CD4-positive, alpha-beta T cell treated with Interleukin-1 beta for 1 hour (primary cell): ENCODE measurements around the gene AQR.
"Not testable (repeated sequence)": the region's sequence is repeated elsewhere in the genome, so short reads cannot be mapped to it uniquely, and the experiment has no call there.

Source experiments
- DNase-seq, 2 donors: peaks; one replicate each; pipeline ENCODE4 v3.0.0-alpha.2; 2020 to 2022

The AQR gene

GRCh38 chr15:34810443-34811129 lies 159.0 kb downstream of the AQR start:
- no peak for DNase-seq

- no peak for DNase-seq
Measured at GRCh38 chr15:34809186-34809585, 160.4 kb downstream of the AQR start.

- DNase-seq: no peak
Measured at GRCh38 chr15:34808016-34808415, 161.5 kb downstream of the AQR start.

DNA sequence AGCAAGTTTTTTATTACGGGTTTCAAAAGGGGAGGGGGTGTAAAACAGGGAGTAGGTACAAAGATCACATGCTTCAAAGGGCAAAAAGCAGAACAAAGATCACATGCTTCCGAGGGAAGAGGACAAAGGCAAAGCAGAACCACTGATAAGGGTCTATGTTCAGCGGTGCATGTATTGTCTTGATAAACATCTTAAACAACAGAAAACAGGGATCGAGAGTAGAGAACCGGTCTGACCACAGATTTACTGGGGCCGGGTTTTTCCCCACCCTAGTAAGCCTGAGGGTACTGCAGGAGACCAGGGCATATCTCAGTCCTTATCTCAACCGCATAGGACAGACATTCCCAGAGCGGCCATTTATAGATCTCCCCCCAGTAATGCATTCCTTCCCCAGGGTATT lies 162.3 kb downstream of the AQR start:
- not testable (repeated sequence) for DNase-seq

GRCh38 chr15:34804776-34805175 lies 164.8 kb downstream of the AQR start:
- DNase-seq: no peak

- DNase-seq: no peak
Measured at GRCh38 chr15:34804113-34804512, 165.4 kb downstream of the AQR start.

- no peak for DNase-seq
Measured at GRCh38 chr15:34802803-34803750, 166.5 kb downstream of the AQR start.

GRCh38 chr15:34802371-34802770 lies 167.2 kb downstream of the AQR start:
- no peak for DNase-seq
